Measurements from ENCODE around the gene LCE3D.

GRCh38 chr1:152599934-152600333 lies 19.6 kb upstream of the LCE3D start, which contains the start of gene LCE3C:
- TF ChIP-seq CTCF (IDR thresholded peaks at IDR 0.05; ENCODE audit: low read depth, low read length) (no peak), POLR2A (IDR thresholded peaks at IDR 0.05; ENCODE audit: extremely low read depth, insufficient read length) (no peak)
